A673 (cell line): ENCODE measurements around the gene KRTAP9-9. TPM values are rescaled to one million over a fixed set of nuclear protein-coding genes. Genes with fewer than 3 reads are reported as not detected.
"Not testable (repeated sequence)": the region's sequence is repeated elsewhere in the genome, so short reads cannot be mapped to it uniquely, and the experiment has no call there.

Experiments used
- BruUV-seq: library from RNA; stranded (reverse); fragments of 400-500 nt; replicated peaks from 2 replicates; lab custom pipeline; 2021; lab: Mats Ljungman, UMichigan
- CTCF ChIA-PET: fragments of 300-600 bp; sonication (Branson Sonifier 250); formaldehyde crosslinking; loops from one replicate; lab custom pipeline; 2022; ENCODE audit warnings: antibody characterized with exemption; lab: Charles Lee
- POLR2A ChIA-PET: fragments of 300-600 bp; sonication (Branson Sonifier 250); formaldehyde crosslinking; loops from one replicate; lab custom pipeline; 2022; ENCODE audit warnings: antibody characterized with exemption; ENCODE audit not compliant: low non-redundant PET; lab: Charles Lee
- DNase-seq: peaks from one replicate; pipeline ENCODE4 v3.0.0-alpha.2; 2015; ENCODE audit warnings: low spot score
- H3K27ac ChIP-seq: fragments of 200-600 bp; sonication (generic); 2 replicates; pipeline ENCODE4 v1.5.1; 2016; ENCODE audit warnings: mixed run types, low read depth, mild to moderate bottlenecking, mixed read lengths, antibody characterized with exemption, low read length; ENCODE audit not compliant: poor library complexity, severe bottlenecking
- H3K27me3 ChIP-seq: fragments of 200-600 bp; sonication (generic); replicated peaks from 2 replicates; pipeline ENCODE4 v1.6.1; 2017; ENCODE audit warnings: mixed run types, low read depth, mild to moderate bottlenecking, mixed read lengths, antibody characterized with exemption, low read length; ENCODE audit not compliant: insufficient read depth, poor library complexity
- H3K36me3 ChIP-seq: fragments of 200-600 bp; sonication (generic); 2 replicates; pipeline ENCODE4 v1.6.1; 2016; ENCODE audit warnings: mixed run types, mild to moderate bottlenecking, mixed read lengths, antibody characterized with exemption, low read length; ENCODE audit not compliant: insufficient read depth, poor library complexity, severe bottlenecking
- H3K4me1 ChIP-seq: fragments of 200-600 bp; sonication (generic); 2 replicates; pipeline ENCODE4 v1.6.1; 2017; ENCODE audit warnings: mixed run types, mild to moderate bottlenecking, mixed read lengths, antibody characterized with exemption, low read length; ENCODE audit not compliant: insufficient read depth, poor library complexity, severe bottlenecking
- H3K4me3 ChIP-seq: fragments of 200-600 bp; sonication (generic); 2 replicates; pipeline ENCODE4 v1.5.1; 2016; ENCODE audit warnings: low read depth, mixed run types, mild to moderate bottlenecking, mixed read lengths, low read length; ENCODE audit not compliant: poor library complexity, severe bottlenecking
- H3K9me3 ChIP-seq: fragments of 200-600 bp; sonication (generic); 2 replicates; pipeline ENCODE4 v1.6.1; 2016; ENCODE audit warnings: mixed run types, low read depth, mild to moderate bottlenecking, mixed read lengths, antibody characterized with exemption, low read length; ENCODE audit not compliant: poor library complexity, severe bottlenecking
- EZH2 ChIP-seq: fragments of 200-600 bp; sonication (generic); IDR thresholded peaks from 2 replicates; pipeline ENCODE4 v1.6.1; 2017; ENCODE audit warnings: borderline replicate concordance, low read depth, mild to moderate bottlenecking, mixed read lengths, antibody characterized with exemption, low read length; ENCODE audit not compliant: poor library complexity, severe bottlenecking
- intact Hi-C: fragments of 100-400 bp; cut with micrococcal nuclease; formaldehyde crosslinking; loops from one replicate; pipeline ENCODE4 v1.10.0; 2022; ENCODE audit not compliant: unreplicated experiment
- total RNA-seq: library from RNA; stranded (reverse); gene quantifications from 2 replicates; pipeline ENCODE4 v1.2.3, GENCODE V29; 2021
- TF ChIP-seq, protein P1 (sequence below): fragments of 300-800, 200-600 bp; sonication (generic); conservative IDR thresholded peaks from 2 replicates; pipeline ENCODE4 v1.5.1; 2017; ENCODE audit warnings: low read depth, mild to moderate bottlenecking, antibody characterized with exemption, low read length, moderate library complexity, mixed read lengths

Gene KRTAP9-9
- total RNA-seq, 1 experiment from 2014 or later = not detected

DNA sequence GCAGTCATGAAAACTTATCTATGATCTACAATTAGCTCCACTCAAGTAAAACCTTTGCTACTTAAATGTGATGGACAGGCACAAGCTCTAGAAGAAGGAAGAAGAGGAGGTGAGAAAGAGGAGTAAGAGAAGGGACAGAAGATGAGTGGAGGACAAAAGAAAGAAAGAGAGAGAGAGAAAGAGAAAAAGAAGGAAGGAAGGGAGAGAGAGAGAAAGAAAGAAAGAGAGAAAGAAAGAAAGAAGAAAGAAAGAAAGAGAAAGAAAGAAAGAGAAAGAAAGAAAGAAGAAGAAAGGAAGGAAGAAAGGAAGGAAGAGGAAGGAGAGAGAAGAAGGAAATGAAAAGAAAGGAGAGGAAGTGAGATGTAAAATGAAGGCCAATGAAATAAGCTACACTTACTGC, 25.1 kb upstream of the KRTAP9-9 start:
- TF ChIP-seq, protein P1, sequence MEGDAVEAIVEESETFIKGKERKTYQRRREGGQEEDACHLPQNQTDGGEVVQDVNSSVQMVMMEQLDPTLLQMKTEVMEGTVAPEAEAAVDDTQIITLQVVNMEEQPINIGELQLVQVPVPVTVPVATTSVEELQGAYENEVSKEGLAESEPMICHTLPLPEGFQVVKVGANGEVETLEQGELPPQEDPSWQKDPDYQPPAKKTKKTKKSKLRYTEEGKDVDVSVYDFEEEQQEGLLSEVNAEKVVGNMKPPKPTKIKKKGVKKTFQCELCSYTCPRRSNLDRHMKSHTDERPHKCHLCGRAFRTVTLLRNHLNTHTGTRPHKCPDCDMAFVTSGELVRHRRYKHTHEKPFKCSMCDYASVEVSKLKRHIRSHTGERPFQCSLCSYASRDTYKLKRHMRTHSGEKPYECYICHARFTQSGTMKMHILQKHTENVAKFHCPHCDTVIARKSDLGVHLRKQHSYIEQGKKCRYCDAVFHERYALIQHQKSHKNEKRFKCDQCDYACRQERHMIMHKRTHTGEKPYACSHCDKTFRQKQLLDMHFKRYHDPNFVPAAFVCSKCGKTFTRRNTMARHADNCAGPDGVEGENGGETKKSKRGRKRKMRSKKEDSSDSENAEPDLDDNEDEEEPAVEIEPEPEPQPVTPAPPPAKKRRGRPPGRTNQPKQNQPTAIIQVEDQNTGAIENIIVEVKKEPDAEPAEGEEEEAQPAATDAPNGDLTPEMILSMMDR = no peak
- no peak for TF ChIP-seq EZH2
- H3K27me3 ChIP-seq = no peaks in the 10 kb centered on the region
- H3K36me3 ChIP-seq = no peaks in the 10 kb centered on the region
- H3K4me1 ChIP-seq = no peaks in the 10 kb centered on the region
- H3K27ac ChIP-seq = no peak overlapping the region
- H3K9me3 ChIP-seq = no peaks in the 10 kb centered on the region
- CTCF ChIA-PET = no interaction called here
- no peak overlapping the region for H3K4me3 ChIP-seq
- BruUV-seq = no TSS peak
- intact Hi-C loops = no loop called here
- POLR2A ChIA-PET = no interaction called here
- DNase-seq = no peak

DNA sequence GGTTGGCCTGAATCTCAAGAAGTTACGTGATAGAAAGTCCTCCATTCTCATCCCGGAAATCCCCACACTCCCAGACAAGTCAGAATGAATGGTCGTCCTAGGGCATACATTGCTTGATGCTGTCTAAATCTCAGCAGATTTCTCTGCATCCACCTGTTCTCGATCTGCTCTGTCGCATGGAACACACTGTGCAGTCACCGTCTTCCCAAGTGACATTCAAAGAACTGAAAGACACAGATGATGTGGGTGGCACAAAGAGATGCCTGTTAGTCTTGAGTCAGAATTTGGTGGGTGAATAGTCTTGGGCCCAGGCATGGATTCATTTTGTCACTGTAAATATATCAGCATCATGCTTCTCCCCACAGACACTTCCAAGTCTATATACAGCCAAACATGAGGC, 23.5 kb upstream of the KRTAP9-9 start:
- no peak for DNase-seq
- Histone ChIP-seq H3K4me1 (no peaks in the 10 kb centered on the region), H3K9me3 (no peaks in the 10 kb centered on the region), H3K27ac (no peak overlapping the region), H3K36me3 (no peaks in the 10 kb centered on the region), H3K4me3 (no peak overlapping the region), H3K27me3 (no peaks in the 10 kb centered on the region)
- TF ChIP-seq, protein P1 = no peak
- no peak for TF ChIP-seq EZH2
- ChIA-PET CTCF (no interaction called here), POLR2A (no interaction called here)
- no TSS peak for BruUV-seq
- intact Hi-C loops = no loop called here

DNA sequence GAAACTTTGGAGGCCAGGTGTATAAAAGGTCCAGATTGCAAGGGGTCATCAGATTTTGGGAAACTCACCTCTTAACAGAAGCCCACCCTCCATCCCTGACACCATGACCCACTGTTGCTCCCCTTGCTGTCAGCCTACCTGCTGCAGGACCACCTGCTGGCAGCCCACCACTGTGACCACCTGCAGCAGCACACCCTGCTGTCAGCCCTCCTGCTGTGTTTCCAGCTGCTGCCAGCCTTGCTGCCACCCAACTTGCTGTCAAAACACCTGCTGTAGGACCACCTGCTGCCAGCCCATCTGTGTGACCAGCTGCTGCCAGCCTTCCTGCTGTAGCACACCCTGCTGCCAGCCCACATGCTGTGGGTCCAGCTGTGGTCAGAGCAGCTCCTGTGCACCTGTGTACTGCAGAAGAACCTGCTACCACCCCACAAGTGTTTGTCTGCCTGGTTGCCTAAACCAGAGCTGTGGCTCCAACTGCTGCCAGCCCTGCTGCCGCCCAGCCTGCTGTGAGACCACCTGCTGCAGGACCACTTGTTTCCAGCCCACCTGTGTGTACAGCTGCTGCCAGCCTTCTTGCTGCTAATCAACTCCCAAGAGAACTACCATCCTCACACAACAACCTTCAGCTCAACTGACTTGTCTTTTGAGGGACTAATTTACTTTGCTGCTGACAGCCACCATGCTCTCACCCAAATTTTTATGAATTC, 22.6 kb upstream of the KRTAP9-9 start, which contains the start of gene KRTAP9-3:
Gene KRTAP9-3, plus strand, starts transcription at position 51 of the 707 bp plus-strand sequence. Its CDS starts 53 bp downstream, at position 104.
- H3K4me1 ChIP-seq, BruUV-seq, H3K9me3 ChIP-seq, H3K27me3 ChIP-seq, POLR2A ChIA-PET, H3K36me3 ChIP-seq, H3K27ac ChIP-seq, H3K4me3 ChIP-seq, CTCF ChIA-PET, intact Hi-C loops, DNase-seq: not testable (repeated sequence)

DNA sequence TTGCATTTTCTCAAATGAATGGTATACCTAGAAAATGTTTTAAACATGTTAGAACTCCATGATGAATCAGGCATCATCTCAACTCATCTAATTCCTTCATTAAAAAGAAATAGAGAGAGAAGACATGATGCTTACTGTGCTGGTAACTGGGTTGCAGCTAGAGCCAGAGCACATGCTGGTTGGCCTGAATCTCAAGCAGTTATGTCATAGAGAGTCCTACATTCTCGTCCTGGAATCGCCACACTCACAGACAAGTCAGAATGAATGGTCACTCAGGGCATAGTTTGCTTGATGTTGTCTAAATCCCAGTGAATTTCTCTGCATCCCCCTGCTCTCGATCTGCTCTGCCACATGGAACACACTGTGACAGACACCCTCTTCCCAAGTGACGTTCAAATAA, 18.1 kb upstream of the KRTAP9-9 start:
- H3K4me3 ChIP-seq, H3K27ac ChIP-seq, H3K27me3 ChIP-seq, H3K9me3 ChIP-seq, DNase-seq, intact Hi-C loops, BruUV-seq, H3K4me1 ChIP-seq, H3K36me3 ChIP-seq, POLR2A ChIA-PET, CTCF ChIA-PET: not testable (repeated sequence)

DNA sequence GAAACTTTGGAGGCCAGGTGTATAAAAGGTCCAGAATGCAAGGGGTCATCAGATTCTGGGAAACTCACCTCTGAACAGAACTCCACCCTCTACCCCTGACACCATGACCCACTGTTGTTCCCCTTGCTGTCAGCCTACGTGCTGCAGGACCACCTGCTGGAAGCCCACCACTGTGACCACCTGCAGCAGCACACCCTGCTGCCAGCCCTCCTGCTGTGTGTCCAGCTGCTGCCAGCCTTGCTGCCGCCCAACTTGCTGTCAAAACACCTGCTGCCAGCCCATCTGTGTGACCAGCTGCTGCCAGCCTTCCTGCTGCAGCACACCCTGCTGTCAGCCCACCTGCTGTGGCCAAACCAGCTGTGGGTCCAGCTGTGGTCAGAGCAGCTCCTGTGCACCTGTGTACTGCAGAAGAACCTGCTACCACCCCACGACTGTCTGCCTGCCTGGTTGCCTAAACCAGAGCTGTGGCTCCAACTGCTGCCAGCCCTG, 17.2 kb upstream of the KRTAP9-9 start, which contains the start of gene KRTAP9-8:
Gene KRTAP9-8, plus strand, starts transcription at position 51 of the 489 bp plus-strand sequence. Its CDS starts 53 bp downstream, at position 104.
- intact Hi-C loops, H3K27ac ChIP-seq, H3K36me3 ChIP-seq, H3K4me1 ChIP-seq, H3K27me3 ChIP-seq, H3K9me3 ChIP-seq, H3K4me3 ChIP-seq, POLR2A ChIA-PET, DNase-seq, BruUV-seq, CTCF ChIA-PET: not testable (repeated sequence)
